ENCODE data around the gene GRHPR. TPM values are rescaled to one million over a fixed set of nuclear protein-coding genes. Genes with fewer than 3 reads are reported as not detected.

GRHPR gene
- total RNA-seq, 1 donor from 2014 or later, result 106 TPM

DNA sequence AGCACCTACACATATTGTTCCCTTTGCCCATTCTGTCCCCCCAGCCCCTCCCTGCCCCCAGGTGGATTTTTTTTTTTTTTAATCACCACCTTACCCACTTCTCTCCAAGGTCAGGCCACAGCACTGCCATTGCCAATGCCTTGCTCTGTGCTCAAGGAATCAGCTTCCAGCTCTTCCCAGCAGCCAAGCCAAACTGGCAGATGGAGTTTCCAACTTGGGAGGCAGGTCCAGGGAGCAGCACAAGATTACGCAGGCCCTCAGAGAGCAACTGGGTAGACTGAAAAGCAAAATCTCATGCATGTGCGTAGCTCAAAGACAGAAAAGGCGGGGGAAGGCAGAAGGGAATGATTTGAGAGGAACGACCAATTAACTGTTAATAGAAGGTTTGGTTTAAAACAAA lies 15.1 kb downstream of the GRHPR start:
- Mint-ChIP-seq H3K36me3 (peaks cover 21% of the 10 kb centered on the region), H3K4me1 (no peaks in the 10 kb centered on the region), H3K27me3 (ENCODE audit: low read depth) (no peaks in the 10 kb centered on the region), H3K4me3 (no peak overlapping the region), H3K9me3 (no peaks in the 10 kb centered on the region), H3K27ac (peak overlapping the region; percentile 32)
- no peak for TF ChIP-seq CTCF (IDR thresholded peaks at IDR 0.05; ENCODE audit: unreplicated experiment)
- DNase-seq (ENCODE audit: low spot score in 2 of 2, unreplicated experiment in 2 of 2), result no peak

DNA sequence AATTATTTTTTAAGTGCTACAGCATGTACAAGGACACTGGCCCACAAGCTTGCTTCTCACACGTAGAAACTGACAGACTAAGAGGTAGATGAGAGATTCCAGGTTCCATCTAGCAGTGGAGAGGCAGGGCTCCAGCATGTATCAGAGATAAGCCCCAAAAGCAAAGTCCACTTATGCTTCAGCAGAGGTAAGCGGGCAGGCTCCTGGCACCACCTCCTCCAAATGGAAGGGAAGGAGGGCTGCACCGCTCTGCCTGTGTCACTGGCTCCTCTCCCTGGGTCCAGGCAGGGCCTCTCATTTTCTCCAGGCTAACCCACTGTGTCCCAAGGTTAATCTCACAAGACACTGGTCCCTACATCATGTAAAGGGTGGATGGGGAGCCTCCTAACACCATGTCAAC lies 15.9 kb downstream of the GRHPR start:
- no peak overlapping the region for H3K4me3 Mint-ChIP-seq
- H3K27ac Mint-ChIP-seq, result no peak overlapping the region
- TF ChIP-seq CTCF (IDR thresholded peaks at IDR 0.05; ENCODE audit: unreplicated experiment), result no peak
- H3K36me3 Mint-ChIP-seq, result peaks cover 18% of the 10 kb centered on the region
- no peaks in the 10 kb centered on the region for H3K4me1 Mint-ChIP-seq
- H3K27me3 Mint-ChIP-seq (ENCODE audit: low read depth), result no peaks in the 10 kb centered on the region
- no peaks in the 10 kb centered on the region for H3K9me3 Mint-ChIP-seq
- no peak for DNase-seq (ENCODE audit: low spot score in 2 of 2, unreplicated experiment in 2 of 2)

- H3K4me1 Mint-ChIP-seq, result no peaks in the 10 kb centered on the region
- DNase-seq (ENCODE audit: low spot score in 2 of 2, unreplicated experiment in 2 of 2), result no peak
- TF ChIP-seq CTCF (IDR thresholded peaks at IDR 0.05; ENCODE audit: unreplicated experiment), result no peak
- H3K27ac Mint-ChIP-seq, result no peak overlapping the region
- peaks cover 17% of the 10 kb centered on the region for H3K36me3 Mint-ChIP-seq
- H3K9me3 Mint-ChIP-seq, result no peaks in the 10 kb centered on the region
- H3K27me3 Mint-ChIP-seq (ENCODE audit: low read depth), result no peaks in the 10 kb centered on the region
- no peak overlapping the region for H3K4me3 Mint-ChIP-seq
These were observed 19.4 kb downstream of the GRHPR start for GRCh38 chr9:37441776-37442370.

DNA sequence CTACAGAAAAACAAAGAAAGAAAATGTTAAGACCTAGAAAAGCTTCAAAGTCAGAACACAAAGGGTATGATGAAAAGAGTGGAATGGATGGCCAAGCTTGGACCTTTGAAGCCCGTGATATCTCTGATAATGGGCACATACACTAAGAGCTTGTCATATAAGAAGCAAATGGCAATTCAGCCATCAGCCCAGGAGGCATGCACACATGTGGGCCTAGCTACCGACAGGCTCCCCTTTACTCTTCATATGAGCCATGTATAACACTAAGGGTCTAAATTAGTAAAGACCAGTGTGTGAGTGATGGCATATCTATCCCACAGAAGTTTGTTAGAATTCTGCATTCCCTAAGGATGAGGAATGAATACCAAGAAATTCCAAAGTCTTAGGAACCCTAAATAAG lies 20.1 kb downstream of the GRHPR start:
- H3K27ac Mint-ChIP-seq, result peak overlapping the region; percentile 35
- no peak for TF ChIP-seq CTCF (IDR thresholded peaks at IDR 0.05; ENCODE audit: unreplicated experiment)
- H3K27me3 Mint-ChIP-seq (ENCODE audit: low read depth), result no peaks in the 10 kb centered on the region
- peaks cover 13% of the 10 kb centered on the region for H3K36me3 Mint-ChIP-seq
- H3K4me1 Mint-ChIP-seq, result no peaks in the 10 kb centered on the region
- no peak overlapping the region for H3K4me3 Mint-ChIP-seq
- H3K9me3 Mint-ChIP-seq, result no peaks in the 10 kb centered on the region
- no peak for DNase-seq (ENCODE audit: low spot score in 2 of 2, unreplicated experiment in 2 of 2)

- Mint-ChIP-seq H3K4me3 (no peak overlapping the region), H3K36me3 (peaks cover 16% of the 10 kb centered on the region), H3K4me1 (no peaks in the 10 kb centered on the region), H3K27ac (no peak overlapping the region), H3K9me3 (no peaks in the 10 kb centered on the region), H3K27me3 (ENCODE audit: low read depth) (no peaks in the 10 kb centered on the region)
- DNase-seq (ENCODE audit: low spot score in 2 of 2, unreplicated experiment in 2 of 2), result no peak
- no peak for TF ChIP-seq CTCF (IDR thresholded peaks at IDR 0.05; ENCODE audit: unreplicated experiment)
These were observed 21.1 kb downstream of the GRHPR start for GRCh38 chr9:37443566-37443965.

DNA sequence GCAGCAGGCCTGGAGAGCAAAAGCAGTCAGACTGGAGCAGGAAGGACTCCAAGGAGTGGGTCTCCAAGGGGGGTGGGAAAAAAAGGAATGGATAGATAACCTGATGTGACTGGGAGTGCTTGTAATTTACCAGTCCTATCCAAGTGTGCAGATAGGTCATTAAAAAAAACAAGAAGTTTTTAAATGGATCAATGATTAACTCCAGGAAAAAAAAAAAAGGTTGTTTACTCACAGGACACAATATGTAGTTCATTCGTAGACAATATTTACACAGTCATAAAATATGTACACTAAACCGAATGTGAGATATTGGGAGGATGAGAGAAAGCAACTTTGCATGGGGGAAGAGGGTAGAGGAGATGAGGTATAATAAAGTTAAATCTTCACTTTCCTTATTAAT lies 22.4 kb downstream of the GRHPR start:
- no peaks in the 10 kb centered on the region for H3K27me3 Mint-ChIP-seq (ENCODE audit: low read depth)
- H3K36me3 Mint-ChIP-seq, result peaks cover 18% of the 10 kb centered on the region
- H3K9me3 Mint-ChIP-seq, result no peaks in the 10 kb centered on the region
- H3K27ac Mint-ChIP-seq, result peak overlapping the region; percentile 79
- H3K4me1 Mint-ChIP-seq, result peaks cover 2% of the 10 kb centered on the region
- H3K4me3 Mint-ChIP-seq, result no peak overlapping the region
- no peak for TF ChIP-seq CTCF (IDR thresholded peaks at IDR 0.05; ENCODE audit: unreplicated experiment)
- no peak for DNase-seq (ENCODE audit: low spot score in 2 of 2, unreplicated experiment in 2 of 2)
